NOMO-1 treated with dmso at 0.1 percent for 144 hours (cell line): Measurements from ENCODE around the gene PABPC3.

ENCODE experiments used
- DNase-seq: peaks from one replicate; lab custom pipeline; 2025; ENCODE audit not compliant: unreplicated experiment; lab: John Stamatoyannopoulos, UW

Gene PABPC3

GRCh38 chr13:25110956-25111584 lies 15.1 kb downstream of the PABPC3 start:
- DNase-seq = no peak

- no peak for DNase-seq
Measured at GRCh38 chr13:25111585-25111956, 15.6 kb downstream of the PABPC3 start.

- no peak for DNase-seq
Measured at GRCh38 chr13:25112695-25113255, 16.8 kb downstream of the PABPC3 start.

GRCh38 chr13:25114220-25114619 lies 18.3 kb downstream of the PABPC3 start:
- DNase-seq = peak; percentile 33

DNA sequence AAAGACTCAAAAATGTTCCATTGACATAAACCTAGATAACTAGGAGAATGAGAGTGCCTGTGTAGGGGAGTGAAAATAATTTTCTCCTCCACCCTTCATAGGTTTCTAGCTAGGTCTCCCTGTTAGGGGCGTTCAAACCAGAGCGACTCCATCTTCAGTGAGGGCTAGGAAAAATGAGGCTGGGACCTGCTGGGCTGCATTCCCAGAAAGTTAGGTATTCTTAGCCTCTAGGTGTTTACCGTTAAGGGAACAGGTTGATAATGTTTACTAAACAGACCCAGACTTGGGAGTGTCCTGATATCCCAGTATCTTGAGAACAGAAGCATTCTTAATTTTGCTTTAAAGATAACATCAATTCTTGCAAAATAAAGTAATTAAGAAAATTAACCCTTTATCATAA lies 20.1 kb downstream of the PABPC3 start:
- no peak for DNase-seq

- no peak for DNase-seq
Measured at GRCh38 chr13:25117312-25117711, 21.4 kb downstream of the PABPC3 start.

GRCh38 chr13:25118378-25118905 lies 22.5 kb downstream of the PABPC3 start:
- DNase-seq = peak; percentile 37

DNA sequence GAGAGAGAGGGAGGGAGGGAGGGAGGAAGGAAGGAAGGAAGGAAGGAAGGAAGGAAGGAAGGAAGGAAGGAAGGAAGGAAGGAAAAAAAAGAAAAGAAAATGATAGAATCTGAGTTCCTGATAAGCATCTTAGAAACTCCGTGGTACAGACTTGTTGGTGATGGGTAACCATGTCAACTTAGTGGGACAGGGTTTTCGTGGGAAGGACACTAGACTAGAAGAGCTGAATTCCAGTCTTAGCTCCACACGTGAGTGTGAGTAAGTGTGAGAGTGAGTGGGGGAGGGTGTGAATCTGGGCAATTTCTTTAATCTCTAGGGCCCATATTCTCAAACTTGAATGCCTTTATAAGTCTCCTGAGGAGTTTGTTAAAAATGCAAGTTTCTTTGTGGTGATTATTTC lies 35.0 kb downstream of the PABPC3 start:
- no peak for DNase-seq

GRCh38 chr13:25131881-25132420 lies 36.0 kb downstream of the PABPC3 start:
- DNase-seq = no peak

DNA sequence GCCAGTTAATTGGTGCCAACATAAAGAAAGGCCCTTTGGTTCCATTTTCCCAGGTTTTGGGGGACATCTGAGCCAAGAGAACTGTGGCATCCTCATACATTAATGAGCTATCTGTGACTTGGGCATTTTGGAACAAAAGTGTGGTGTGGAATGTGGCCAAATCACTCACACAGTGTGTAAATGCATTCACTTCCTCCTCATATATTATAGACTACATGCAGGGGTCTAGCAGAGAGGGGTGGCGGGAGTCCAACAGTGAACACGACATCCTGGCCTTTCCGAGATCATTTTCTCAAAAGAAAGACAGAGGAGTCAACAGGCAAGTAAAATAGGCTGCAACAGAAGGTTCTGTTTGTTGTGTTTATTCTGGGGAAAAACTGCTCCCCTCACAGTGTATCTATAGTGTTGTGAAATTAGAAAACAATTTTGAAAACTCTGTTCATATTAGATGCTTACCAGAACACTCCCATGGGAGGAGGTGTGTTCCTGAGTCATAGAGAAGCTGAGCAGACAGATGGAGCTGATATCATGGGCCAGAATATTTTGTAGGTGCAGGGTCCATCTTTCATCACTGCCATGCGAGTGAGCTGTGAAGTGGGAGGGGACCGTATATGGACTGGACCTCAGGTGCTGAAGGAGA lies 36.9 kb downstream of the PABPC3 start:
- no peak for DNase-seq

- DNase-seq = no peak
Measured at GRCh38 chr13:25135896-25136295, 40.0 kb downstream of the PABPC3 start.

- DNase-seq = no peak
Measured at GRCh38 chr13:25136880-25137787, 41.2 kb downstream of the PABPC3 start.

DNA sequence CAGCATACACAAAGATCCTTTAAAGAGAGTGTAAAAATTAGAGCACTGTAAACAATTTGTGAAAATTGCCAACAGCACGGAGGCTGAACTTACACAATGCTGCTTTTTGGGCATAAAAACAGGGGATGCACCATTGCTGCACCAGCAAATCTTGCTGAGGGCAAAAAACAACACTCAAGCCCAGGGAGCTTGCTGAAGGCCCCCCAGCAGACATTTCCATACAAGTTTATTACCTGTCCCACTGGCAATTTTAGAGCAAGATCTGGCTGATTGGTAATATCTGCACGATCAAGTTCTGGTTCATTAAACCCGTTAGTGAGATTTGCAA lies 41.8 kb downstream of the PABPC3 start:
- no peak for DNase-seq

DNA sequence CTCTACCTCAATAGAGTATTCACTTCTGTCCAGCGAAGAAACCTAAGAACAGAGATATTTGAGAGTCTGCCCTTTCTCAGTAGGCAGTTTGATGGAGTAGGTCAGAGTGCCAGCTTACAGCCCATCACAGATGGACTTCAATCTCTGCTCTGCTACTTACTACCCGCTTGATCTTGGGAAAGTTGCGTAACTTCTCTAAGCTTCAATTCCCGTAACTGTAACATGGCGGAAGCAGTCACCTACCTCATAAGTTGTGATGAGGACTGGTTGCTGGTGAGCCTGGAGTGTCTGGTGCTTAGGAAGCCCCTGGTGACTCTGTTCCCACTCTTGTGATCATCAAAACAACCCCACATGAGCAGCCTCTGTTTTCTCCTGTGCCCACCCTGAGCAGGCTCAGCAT lies 45.1 kb downstream of the PABPC3 start:
- DNase-seq = no peak

- no peak for DNase-seq
Measured at GRCh38 chr13:25143706-25144105, 47.8 kb downstream of the PABPC3 start.

DNA sequence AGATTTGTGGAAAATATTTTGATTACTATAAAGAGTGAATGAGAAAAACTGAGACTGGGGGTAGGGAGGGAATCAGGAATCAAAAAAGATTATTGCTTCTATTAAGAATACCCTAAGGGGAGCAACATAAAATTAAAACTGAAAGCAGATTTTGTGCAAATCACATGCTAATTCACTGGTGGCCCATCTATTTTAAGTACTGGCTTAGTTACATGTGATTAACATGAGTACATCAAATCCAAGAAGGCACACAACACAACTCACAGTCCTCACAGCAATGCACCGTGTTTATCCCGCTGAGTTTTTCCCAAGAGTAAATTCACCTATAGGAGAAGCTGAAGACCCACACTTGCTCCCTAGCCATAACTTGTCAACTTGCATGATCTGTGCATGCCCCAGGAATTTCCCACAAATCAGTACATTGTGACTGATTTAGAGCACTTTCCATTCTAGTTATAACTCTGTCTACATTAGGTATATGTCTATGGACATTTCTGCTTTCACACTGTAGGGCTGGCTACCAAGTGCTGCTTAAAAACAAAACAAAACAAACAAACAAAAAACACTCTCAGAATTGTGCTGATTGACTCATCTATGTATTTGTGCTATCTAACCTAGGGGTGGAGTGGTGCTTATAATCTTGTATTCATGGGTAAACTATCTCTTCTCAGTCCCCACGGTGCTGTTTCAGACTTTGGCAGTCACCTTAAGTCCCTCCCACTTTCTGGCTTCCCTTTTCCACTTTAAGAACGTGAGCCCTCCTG lies 51.9 kb downstream of the PABPC3 start:
- DNase-seq = no peak

DNA sequence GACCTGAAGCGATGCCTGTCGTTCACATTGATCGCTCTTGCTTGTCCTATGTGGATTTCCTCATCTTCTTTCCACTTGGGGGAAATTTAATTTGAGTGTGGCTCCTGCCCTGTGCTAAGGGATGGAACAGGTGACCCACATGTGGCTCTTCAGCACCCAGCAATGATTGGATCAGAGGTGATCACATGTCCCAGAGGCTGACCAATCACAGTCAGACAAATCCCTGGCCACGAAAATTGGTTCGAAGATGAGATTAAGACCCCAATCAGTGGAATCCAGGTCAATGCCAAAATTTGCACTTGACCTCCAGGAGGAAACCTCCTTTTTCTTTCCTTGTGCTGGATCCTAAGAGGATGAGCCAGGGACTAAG lies 52.5 kb downstream of the PABPC3 start:
- no peak for DNase-seq
